SU-DHL-6 (cell line): Measurements from ENCODE around the gene BRI3.

Experiments
- H2AFZ ChIP-seq: fragments of 200-600 bp; sonication (generic); 2 replicates; pipeline ENCODE4 v1.6.1; 2014; ENCODE audit warnings: low read depth, mild to moderate bottlenecking, moderate library complexity, mixed read lengths, antibody characterized with exemption, low read length; ENCODE audit not compliant: severe bottlenecking
- H3F3A ChIP-seq: fragments of 200-600 bp; shearing (Covaris generic); 2 replicates; pipeline ENCODE4 v1.6.0; 2016; ENCODE audit warnings: antibody characterized with exemption, mild to moderate bottlenecking; ENCODE audit not compliant: insufficient read depth
- H3K27ac ChIP-seq: fragments of 200-600 bp; sonication (generic); 2 replicates; pipeline ENCODE4 v1.5.1; 2016; ENCODE audit warnings: low read depth, mild to moderate bottlenecking, low read length, moderate library complexity, mixed read lengths
- H3K27me3 ChIP-seq: fragments of 200-600 bp; sonication (generic), shearing (Covaris generic); 2 replicates; pipeline ENCODE4 v1.6.0; 2014; ENCODE audit warnings: mild to moderate bottlenecking, low read length
- H3K36me3 ChIP-seq: fragments of 200-600 bp; sonication (generic); 2 replicates; pipeline ENCODE4 v1.6.1; 2014; ENCODE audit warnings: mild to moderate bottlenecking, low read length, mixed read lengths
- H3K4me2 ChIP-seq: fragments of 300-600, 200-600 bp; shearing (Covaris generic), sonication (generic); 2 replicates; pipeline ENCODE4 v1.6.0; 2014; ENCODE audit warnings: low read length, low read depth, mild to moderate bottlenecking; ENCODE audit not compliant: poor library complexity, severe bottlenecking
- H3K4me3 ChIP-seq: fragments of 200-600 bp; sonication (generic); 2 replicates; pipeline ENCODE4 v1.5.1; 2014; ENCODE audit warnings: antibody characterized with exemption, low read length, mild to moderate bottlenecking, mixed read lengths; ENCODE audit not compliant: insufficient read depth, poor library complexity, severe bottlenecking
- H3K79me2 ChIP-seq: fragments of 200-600 bp; sonication (generic); 2 replicates; pipeline ENCODE4 v1.6.1; 2014; ENCODE audit warnings: mild to moderate bottlenecking, low read length, moderate library complexity; ENCODE audit not compliant: insufficient read depth
- H3K9ac ChIP-seq: fragments of 200-600 bp; sonication (generic); 2 replicates; pipeline ENCODE4 v1.7.0; 2014; ENCODE audit warnings: mild to moderate bottlenecking, low read length
- H3K9me2 ChIP-seq: fragments of 200-600 bp; sonication (generic); replicated peaks from 2 replicates; pipeline ENCODE4 v1.6.1; 2014; ENCODE audit warnings: low read length; ENCODE audit not compliant: insufficient read depth
- H3K9me3 ChIP-seq: fragments of 200-600 bp; sonication (generic); 2 replicates; pipeline ENCODE4 v1.6.1; 2014; ENCODE audit warnings: low read length, mixed read lengths; ENCODE audit not compliant: insufficient read depth
- H4K20me1 ChIP-seq: fragments of 200-600 bp; sonication (generic); 2 replicates; pipeline ENCODE4 v1.6.1; 2014; ENCODE audit warnings: low read depth, mild to moderate bottlenecking, antibody characterized with exemption, low read length, moderate library complexity, mixed read lengths
- EZH2phosphoT487 ChIP-seq: fragments of 200-600 bp; sonication (generic), shearing (Covaris generic); conservative IDR thresholded peaks from 2 replicates; pipeline ENCODE4 v1.6.1; 2018; ENCODE audit warnings: mild to moderate bottlenecking, antibody characterized with exemption, low read length, moderate library complexity, mixed read lengths
- TF ChIP-seq, protein P1 (sequence below): fragments of 200-600 bp; sonication (generic); IDR thresholded peaks from one replicate; pipeline ENCODE4 v1.5.1; 2017; ENCODE audit warnings: antibody characterized with exemption, mild to moderate bottlenecking, low read length, moderate library complexity; ENCODE audit not compliant: insufficient read depth, poor library complexity, severe bottlenecking

The BRI3 gene

DNA sequence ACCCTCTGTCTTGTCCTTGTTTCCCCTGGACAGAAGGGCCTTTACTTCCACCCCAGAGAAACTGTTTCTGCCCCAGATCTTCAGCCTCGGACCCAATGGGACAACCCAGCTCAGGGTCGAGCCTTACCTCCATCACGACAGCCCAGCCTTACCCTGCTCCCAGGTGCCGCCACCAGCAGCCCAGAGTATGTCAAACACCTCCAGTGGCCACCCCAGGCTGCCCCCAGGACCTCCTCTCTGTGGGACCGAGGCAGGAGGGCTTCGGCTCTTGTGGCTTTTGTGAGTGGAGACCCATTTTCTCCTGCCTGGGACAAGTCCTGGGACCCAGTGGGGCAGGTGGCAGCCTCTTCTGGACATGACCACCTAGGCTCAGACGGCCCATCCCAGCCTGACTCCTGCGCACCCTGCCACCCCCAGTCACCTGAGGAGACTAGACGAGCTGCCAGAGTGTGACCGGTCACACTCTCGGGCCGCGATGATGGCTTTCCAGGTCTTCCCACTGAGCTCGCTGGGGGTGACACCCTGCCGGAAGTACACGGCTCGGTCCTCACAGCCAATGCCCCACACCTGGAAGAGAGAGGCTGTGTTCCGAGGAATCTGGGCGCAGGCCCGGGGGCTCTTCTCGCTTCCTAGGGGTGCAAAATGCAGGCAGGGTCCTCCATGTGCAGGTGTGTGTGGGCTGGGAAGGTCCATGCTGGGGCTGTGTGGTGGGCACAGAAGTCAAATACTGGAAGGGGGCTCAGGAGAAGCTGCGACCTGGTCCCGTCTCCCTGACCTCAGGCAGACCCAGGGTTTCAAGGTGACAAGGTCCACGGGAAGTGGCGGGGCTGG is 44.9 kb upstream of the BRI3 start:
- Histone ChIP-seq H3K9me3 (no peaks in the 10 kb centered on the region), H2AFZ (no peak overlapping the region), H3K9me2 (no peaks in the 10 kb centered on the region), H4K20me1 (no peaks in the 10 kb centered on the region), H3K9ac (no peak overlapping the region), H3K4me3 (no peak overlapping the region), H3K27ac (no peak overlapping the region), H3F3A (no peaks in the 10 kb centered on the region), H3K79me2 (no peaks in the 10 kb centered on the region), H3K27me3 (no peaks in the 10 kb centered on the region), H3K36me3 (no peaks in the 10 kb centered on the region), H3K4me2 (no peak overlapping the region)
- TF ChIP-seq, protein P1, sequence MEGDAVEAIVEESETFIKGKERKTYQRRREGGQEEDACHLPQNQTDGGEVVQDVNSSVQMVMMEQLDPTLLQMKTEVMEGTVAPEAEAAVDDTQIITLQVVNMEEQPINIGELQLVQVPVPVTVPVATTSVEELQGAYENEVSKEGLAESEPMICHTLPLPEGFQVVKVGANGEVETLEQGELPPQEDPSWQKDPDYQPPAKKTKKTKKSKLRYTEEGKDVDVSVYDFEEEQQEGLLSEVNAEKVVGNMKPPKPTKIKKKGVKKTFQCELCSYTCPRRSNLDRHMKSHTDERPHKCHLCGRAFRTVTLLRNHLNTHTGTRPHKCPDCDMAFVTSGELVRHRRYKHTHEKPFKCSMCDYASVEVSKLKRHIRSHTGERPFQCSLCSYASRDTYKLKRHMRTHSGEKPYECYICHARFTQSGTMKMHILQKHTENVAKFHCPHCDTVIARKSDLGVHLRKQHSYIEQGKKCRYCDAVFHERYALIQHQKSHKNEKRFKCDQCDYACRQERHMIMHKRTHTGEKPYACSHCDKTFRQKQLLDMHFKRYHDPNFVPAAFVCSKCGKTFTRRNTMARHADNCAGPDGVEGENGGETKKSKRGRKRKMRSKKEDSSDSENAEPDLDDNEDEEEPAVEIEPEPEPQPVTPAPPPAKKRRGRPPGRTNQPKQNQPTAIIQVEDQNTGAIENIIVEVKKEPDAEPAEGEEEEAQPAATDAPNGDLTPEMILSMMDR = no peak
- TF ChIP-seq EZH2phosphoT487 = no peak

DNA sequence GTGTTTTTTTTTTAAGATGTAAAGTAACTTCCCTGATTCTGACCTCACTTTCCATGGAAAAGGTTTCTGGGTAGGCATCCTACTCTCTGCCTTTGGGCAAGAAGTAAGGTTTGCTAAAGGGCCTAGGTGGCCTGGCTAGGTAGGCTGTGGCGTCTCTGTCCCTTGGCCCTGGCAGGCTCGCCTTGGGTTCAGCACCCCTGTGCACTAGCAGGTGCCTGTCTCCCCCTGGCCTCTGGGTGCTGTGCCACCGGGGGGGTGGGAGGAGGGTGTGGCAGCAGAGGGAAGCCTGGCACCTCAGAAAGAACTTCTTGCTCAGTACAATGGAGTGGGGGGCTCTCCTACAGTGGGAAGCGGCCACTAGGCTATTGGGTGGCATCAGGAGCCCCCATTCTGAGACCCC is 43.4 kb upstream of the BRI3 start:
- Histone ChIP-seq H3F3A (no peaks in the 10 kb centered on the region), H2AFZ (no peak overlapping the region), H3K36me3 (no peaks in the 10 kb centered on the region), H4K20me1 (no peaks in the 10 kb centered on the region), H3K4me3 (no peak overlapping the region), H3K27me3 (no peaks in the 10 kb centered on the region), H3K79me2 (no peaks in the 10 kb centered on the region), H3K27ac (no peak overlapping the region), H3K4me2 (no peak overlapping the region), H3K9me2 (no peaks in the 10 kb centered on the region), H3K9ac (no peak overlapping the region), H3K9me3 (no peaks in the 10 kb centered on the region)
- no peak for TF ChIP-seq EZH2phosphoT487
- TF ChIP-seq, protein P1 = no peak

DNA sequence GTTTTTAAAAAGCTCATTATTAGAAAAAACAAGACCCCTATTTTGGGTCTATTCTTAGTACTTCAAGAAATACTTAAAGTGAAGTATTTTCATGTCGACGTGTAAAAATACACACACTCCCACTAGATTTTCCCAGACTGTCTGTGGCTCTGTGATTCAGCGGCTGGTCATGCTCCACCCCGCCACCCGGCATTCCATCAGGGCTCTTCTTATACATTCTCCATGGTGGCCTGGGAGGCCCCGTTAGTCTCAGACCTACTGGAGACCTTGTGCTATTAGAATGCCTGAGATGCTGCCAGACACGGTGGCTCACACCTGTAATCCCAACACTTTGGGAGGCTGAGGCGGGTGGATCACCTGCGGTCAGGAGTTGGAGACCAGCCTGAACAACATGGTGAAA is 42.5 kb upstream of the BRI3 start:
- TF ChIP-seq EZH2phosphoT487 = no peak
- TF ChIP-seq, protein P1 = no peak
- no peaks in the 10 kb centered on the region for H3K36me3 ChIP-seq
- no peaks in the 10 kb centered on the region for H3K9me3 ChIP-seq
- H3K27me3 ChIP-seq = no peaks in the 10 kb centered on the region
- no peaks in the 10 kb centered on the region for H3K9me2 ChIP-seq
- H3K4me2 ChIP-seq = no peak overlapping the region
- H2AFZ ChIP-seq = no peak overlapping the region
- H3K9ac ChIP-seq = no peak overlapping the region
- no peak overlapping the region for H3K4me3 ChIP-seq
- no peaks in the 10 kb centered on the region for H3K79me2 ChIP-seq
- H3F3A ChIP-seq = no peaks in the 10 kb centered on the region
- H4K20me1 ChIP-seq = no peaks in the 10 kb centered on the region
- no peak overlapping the region for H3K27ac ChIP-seq
